NCI-H526 treated with DMSO at 0.1 percent for 48 hours (cell line): Measurements from ENCODE around the gene CTAG1A.
"Not testable (repeated sequence)": the region's sequence is repeated elsewhere in the genome, so short reads cannot be mapped to it uniquely, and the experiment has no call there.

Experiments used
- DNase-seq: peaks from one replicate; lab custom pipeline; 2025; lab: John Stamatoyannopoulos, UW

CTAG1A gene

DNA sequence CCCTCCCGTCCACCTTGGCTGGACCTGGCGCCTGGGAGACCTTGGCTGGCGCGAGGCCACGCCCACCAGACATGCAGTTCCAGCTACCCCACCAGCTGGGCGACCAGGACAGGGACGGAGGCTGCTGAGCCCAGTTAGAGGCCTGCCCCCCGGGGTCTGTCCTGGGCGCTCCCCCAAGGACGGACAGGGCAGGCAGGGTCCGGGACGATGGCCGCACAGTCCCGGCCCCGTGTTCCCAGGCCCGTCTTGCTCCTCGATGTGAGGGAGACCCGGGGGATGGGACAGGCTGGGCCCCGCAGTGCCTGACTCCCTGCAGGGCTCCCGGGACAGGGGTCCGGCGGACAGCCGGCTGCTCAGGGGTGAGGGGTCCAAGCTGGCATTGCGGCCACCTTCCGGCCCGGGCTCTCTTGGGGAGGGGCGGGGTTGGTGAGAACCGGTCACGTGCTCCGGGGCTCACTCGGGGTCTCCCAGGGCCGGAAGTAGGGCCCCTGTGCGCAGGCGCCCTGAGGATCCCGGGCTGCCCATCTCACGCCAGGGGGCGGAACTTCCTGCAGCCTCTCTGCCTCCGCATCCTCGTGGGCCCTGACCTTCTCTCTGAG is at the start of gene CTAG1A:
TSS of gene CTAG1A (plus strand) at position 549 of the 599 bp plus-strand sequence. CDS start 74 bp downstream, outside the sequence.
- DNase-seq: not testable (repeated sequence)

DNA sequence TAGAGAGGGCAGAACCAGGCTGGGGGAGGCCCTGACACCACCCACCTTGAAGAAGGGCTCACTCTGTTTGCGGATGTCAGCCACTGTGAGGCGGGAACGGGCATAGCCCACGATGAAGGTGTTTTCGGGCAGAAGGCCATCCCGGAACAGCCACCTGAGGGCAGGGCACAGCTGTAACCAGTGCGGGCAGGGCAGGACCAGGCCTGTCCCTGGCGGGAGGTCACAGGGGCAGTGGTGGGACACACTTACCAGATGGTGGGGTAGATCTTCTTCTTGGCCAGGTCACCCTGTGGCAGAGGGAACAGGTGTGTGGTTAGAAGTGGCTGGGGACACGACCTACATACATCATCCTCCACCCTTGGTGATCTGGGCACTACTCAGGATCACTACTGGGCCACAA is 49.0 kb upstream of the CTAG1A start:
- DNase-seq: no peak

DNA sequence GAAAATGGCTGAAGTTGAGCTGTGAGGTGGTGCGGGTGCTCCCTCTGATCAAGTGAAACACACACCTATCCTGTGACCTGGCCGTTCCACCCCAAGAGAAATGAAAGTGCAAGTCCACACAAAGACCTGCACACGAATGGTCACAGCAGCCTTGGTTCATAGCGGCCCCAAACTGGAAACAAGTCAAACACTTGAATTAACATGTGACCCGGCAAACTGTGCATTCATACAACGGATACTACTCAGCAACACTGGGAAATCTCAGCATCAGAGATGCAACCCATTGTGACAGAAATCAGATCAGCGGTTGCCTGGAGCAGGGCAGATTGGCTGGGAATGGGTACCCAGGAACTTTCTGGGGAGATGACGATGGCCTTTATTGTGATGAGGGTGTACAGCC is 45.9 kb upstream of the CTAG1A start:
- DNase-seq: no peak

DNA sequence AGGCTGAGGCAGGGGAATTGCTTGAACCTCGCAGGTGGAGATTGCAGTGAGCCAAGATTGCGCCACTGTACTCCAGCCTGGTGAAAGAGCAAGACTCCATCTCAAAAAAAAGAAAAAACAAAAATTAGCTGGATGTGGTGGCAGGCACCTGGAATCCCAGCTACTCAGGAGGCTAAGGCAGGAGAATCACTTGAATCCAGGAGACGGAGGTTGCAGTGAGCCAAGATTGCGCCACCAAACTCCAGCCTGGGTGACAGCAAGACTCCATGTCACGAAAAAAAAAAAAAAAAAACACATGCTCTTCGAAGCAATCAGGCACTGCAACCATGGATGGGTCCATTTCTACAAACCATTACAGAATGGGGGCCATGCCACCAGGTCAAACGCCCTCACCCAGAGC is 44.6 kb upstream of the CTAG1A start:
- DNase-seq: not testable (repeated sequence)

DNA sequence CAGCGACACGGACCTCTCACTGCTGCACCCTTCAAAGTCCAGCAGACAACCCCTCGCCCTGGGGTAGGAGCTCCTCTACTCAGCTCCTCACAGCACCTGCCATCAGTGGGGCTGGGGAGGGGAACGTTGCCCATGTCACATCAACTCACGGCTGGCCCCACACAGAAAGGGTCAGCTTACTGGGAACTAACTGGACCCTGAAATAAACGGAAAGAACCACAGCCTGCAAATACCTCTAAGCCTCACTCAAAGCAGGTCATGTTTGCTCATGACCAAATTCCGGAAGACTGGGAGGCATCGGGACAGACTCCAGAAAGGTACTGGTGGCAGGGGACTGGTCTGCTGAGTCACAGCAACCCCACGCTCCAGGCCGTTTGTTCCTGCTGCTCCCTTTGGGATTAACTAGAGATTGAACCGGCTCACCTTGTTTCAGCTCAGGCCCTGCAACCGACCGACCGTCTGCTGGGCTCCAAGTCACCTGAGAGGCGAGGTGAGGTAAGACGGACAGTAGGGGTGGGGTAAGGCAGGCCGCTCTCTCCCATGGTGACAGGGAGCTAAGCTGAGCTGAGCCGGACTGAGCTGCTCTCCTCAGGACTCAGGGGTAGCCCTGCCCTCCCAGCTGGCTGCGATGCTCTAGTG is 43.9 kb upstream of the CTAG1A start:
- DNase-seq: no peak

DNA sequence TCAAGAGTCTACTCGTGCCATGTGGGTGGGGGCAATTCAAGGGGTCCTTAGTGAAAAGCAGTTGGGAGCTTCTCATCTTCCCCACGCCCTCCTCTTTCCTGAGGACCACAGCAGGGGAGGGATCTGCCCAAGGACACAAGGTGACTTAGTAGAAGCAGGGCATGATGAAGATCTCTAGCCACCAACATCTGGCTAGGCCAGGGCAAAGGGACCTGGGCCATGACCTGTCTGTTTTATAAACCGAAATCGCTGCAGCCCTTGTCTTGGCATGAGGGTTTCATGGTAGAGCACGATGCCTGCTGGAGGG is 43.4 kb upstream of the CTAG1A start:
- DNase-seq: no peak

DNA sequence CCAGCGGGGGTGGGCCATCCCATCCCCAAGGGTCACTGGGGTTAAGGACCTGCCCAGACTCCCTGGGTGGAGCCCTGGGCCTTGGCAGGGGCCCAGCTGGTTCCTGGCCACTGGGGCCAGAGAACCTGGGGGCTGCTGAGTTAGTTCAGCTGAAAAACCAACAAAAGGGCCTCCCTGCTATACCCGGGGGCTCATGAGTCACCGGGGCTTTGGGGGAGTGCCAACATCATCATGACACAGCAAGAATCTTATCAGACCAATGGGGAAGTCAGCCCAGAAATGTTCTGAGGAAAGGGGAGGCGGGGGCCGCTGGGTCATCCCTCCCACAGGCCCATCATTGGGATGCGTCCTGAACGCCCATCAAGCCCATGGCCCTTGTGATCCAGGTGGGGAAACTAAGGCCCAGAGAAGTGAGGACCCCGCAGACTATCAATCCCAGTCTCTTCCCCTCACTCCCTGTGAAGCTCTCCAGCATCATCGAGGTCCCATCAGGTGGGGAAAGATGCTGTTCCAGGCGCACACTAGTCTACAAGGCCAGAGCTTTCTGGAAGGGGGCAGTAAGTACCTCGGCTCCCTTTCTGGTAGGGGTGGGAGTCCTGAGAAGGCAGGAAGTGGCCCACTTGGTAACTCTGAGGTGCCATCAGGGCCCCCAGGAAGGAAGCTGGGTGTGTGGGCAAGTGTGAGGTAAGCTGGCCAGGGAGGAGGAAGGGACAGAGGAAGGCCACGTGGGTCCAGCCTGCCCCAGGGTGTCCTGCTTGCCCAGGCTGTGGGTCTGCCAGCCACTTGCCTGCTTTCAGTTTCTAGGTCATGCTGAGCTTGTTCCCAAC is 42.8 kb upstream of the CTAG1A start:
- no peak for DNase-seq

DNA sequence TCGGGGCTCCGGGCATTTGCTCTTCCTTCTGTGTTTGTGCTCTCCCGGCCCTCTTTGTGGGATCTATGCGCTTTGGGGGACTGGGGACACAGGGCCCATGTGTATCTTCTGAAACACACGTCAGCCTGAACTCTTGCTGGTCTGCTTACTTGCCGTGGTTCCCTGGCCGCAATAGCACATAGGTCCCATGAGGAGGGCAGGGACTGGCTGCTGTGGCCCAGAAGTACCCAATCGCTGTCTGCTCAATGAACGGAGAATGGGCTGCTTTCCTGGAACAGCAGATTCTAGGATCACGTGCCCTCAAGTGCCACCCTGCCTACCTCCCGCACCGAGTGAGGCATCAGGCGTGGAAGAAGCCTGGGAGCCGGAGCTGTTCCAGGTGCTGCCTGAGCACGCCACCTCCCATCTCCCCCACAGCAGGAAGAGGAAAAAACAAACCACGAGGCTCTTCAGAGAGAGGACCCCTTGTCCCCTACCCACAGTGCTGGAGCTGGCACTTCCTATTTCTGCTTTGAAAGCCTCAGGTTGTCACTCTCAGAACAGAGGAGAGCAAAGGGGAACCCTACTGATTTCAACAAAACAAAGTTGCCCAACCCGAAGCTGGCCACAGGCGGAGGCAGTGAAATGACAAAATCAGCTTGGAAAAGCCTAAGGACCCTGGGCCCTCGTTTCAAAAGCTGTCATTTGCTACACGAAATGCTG is 42.1 kb upstream of the CTAG1A start:
- no peak for DNase-seq

DNA sequence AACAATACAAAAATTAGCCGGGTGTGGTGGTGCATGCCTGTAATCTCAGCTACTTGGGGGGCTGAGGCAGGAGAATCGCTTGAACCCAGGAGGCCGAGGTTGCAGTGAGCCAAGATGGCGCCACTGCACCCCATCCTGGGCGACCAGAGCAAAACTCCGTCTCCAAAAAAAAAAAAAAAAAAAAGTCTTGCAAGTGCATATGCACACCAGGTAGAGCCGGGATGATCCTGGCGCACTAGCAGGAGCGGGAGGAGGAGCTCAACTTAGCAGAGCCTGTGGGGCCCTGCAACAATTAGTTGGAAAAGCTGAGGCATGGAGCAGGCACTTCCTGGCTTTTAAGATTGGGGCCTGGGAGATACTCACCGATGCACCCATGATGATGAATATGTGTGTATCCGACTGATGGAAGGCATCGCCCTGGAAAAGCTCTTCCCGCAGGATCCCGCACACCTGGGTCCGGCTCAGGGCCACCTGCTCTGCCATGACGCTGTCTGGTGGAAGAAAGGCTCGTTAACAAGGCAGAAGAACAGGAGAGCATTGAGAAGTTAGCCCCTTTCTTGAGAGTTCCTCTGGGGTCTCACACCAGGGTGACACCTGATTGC is 39.2 kb upstream of the CTAG1A start:
- DNase-seq: no peak

DNA sequence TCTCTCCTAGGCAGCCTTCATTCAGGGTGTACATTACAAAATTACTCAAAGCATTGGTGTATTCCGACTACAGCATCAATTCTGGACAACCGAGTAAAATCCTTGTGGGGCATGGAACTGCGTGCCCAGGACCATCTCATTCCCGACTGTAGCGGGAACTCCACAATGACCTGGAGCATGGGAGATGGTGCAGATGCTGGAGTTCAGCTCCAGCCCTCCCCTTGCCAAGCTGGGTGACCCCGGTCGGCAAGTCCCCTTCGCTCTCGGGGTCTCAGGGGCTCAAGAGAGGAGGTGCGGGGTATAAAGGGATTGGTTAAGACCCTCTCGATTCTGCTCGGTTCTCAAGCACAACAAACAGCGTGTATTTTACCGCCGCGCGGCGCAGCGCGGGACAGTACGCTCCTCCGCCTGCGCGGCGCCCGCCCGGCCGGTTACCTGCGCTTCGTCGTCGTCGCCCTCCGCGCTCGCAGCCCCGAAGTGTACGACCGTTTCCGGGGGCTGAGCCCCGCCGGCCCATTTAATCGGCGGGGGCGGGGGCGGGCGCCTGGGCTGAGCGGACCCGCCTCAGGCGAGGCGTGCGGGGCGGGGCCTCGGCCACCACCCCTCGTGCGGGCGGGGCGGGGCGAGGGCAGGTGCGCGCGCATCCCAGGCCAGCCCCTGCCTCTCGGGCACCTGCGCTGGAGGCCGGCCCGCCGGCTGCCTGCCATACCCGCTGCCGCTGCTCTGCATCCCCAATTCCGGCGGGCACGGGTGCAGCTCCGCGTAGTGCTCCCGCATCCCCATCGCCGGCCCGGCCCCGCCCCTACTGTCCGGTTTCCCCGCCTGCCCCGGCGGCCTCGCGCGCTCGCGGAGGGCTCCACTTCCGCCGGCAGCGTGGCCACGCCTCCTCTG is 38.3 kb upstream of the CTAG1A start, which contains the start of gene G6PD:
TSS of gene G6PD (minus strand) at position 493 of the 891 bp plus-strand sequence. CDS start 691 bp downstream, outside the sequence.
- peak; percentile 88 for DNase-seq

DNA sequence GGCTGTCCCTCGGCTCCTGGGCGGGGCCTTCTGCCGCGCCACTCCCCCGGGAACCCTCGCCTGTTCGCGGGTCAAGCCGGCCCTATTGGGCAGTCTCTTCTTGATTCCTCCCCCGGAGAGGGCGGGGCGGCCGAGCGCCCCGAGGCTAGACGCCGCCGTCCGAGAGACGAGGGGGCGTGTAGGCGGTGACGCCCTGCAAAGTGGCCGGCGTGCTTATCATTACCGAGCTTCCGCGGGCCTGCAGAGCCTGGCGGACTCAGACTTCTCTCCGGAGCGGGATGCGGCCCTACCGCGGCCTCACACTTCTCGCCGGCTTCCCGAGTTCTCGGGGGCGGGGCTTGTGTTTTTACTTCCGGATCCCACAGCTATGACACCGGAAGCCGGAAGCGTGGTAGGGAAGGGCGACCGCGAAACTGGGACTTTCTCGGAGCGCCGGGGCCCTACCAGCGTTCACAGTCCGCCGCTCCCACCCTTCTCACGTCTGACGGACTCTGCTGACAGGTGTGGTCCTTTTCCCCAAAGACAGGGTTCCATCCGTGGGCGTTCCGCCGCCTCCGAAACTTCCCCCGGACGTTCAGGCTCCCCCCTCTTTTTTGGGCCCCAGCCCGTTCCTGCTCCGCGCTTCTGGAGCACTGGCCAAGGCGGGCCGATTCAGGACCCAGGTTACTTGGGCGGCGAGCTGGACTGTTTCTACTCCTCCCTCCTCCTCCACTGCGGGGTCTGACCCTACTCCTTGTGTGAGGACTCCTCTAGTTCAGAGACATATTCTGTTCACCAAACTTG is 37.5 kb upstream of the CTAG1A start, which contains the start of gene IKBKG:
TSS of gene IKBKG (plus strand) at position 376 of the 783 bp plus-strand sequence. CDS start 4,383 bp downstream, outside the sequence.
- DNase-seq: peak; percentile 90

DNA sequence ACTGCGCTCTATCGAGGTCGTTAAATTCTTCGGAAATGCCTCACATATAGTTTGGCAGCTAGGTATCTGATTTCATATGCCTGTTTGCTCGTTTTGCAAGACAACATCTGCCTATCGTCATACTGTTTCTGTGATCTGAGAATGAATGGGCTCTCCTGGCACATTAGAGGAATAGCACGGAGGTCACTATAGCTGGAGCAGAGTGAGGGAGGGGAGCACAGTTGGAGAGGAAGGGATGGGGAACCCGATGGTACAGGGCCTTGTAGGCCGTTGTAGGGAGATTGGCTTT is 37.0 kb upstream of the CTAG1A start:
- DNase-seq: peak; percentile 17

DNA sequence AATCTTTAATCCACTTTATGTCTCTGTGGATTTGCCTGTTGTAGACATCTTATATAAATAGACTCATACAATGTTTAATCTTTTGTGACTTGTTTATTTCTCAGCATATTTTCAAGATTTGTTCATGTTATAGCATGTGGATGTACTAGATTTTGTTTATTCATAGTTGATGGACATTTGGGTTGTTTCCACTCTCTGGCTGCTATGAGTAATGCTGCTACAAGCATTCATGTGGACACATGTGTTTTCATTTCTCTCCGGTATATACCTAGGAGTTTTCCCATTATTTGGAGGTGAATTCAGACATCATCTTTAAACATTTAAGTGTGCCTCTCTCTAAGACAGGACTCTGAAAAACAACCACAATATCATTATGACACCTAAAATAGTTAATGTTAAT is 35.2 kb upstream of the CTAG1A start:
- DNase-seq: no peak

DNA sequence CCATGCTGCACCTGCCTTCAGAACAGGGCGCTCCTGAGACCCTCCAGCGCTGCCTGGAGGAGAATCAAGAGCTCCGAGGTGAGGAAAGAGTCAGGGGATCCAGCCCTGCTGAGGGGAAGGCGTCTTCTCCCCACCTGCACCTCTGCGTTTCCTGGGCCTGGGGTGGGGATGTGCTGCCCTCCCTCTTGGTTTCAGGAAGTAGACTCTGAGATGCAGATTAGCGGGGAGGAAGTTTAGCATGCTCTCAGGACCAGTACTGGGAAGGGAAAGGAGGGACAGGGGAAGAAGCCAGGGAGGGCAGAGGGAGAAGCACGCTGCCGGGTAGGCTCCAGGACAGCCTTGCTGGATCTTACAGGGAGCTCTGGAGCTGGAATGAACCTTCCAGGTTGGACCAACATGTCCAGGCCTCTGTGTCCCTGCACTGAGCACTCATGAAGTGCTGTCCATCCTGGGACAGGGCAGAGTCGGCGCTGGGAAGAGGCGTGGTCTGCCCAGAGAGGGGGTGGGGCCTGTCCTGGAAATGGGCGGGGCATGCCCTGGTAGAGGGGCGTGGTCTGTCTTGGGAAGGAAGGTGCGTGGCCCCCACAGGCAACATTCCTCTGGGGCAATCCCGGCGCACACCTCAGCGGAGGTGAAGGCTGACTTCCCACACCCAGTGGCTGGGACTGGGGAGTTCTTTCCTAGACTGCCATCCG is 32.7 kb upstream of the CTAG1A start:
- not testable (repeated sequence) for DNase-seq

DNA sequence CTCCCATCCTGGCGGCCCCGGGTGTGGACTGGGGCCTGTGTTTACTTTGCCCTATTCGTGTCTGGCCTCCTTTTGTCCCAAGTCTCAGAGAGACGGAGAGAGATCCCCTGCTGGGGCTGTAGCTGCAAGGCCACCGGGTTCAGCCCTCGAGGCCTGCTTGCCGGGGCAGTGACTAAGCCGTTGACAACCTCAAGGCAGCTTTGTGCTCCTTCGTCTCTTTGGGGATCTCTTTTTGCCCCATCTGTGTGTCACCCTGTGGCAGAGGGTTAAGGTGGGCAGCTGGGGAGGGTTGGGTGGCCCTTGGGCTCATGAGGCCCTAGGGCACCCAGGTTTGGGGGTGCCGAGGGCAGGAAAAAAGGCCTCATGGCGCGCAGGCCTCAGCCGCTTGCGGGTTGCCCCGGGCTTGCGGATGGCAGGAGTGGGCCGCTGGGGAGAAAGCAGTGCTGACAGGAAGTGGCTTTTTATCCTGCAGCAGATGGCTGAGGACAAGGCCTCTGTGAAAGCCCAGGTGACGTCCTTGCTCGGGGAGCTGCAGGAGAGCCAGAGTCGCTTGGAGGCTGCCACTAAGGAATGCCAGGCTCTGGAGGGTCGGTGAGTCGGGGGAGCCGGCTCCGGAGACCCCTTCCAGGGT is 26.8 kb upstream of the CTAG1A start:
- DNase-seq: not testable (repeated sequence)

DNA sequence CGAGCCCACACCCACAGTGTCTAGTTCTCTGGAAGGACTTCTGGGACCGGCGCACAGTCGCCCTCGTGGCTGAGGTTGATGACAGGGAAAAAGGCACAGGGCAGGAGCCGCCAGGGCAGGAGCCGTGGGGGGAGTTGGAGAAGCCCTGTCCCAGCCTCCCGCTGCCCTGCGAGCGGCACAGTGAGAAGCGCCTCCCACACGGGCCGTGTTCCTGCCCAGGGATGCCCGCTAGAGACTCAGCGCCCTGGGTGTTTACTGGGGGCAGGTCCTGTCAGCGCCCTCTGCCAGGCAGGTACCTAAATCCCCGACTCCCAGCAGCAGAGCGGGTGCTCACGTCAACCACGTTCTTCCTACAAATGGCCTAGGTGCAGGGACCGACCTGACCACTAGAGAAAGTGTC is 26.0 kb upstream of the CTAG1A start:
- DNase-seq: not testable (repeated sequence)

DNA sequence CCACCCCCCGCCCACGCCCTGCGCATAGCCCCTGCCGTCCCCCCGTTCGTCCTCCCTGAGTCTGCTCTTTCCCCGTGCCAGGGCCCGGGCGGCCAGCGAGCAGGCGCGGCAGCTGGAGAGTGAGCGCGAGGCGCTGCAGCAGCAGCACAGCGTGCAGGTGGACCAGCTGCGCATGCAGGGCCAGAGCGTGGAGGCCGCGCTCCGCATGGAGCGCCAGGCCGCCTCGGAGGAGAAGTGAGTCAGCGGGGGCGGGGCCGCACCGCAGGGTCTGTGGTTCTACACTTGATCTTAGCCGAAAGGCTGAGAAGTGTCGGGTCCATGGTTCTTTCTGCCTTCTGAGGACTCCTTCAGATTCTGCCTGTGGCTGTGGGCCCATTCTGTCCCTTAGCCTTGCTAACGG is 24.6 kb upstream of the CTAG1A start:
- not testable (repeated sequence) for DNase-seq

DNA sequence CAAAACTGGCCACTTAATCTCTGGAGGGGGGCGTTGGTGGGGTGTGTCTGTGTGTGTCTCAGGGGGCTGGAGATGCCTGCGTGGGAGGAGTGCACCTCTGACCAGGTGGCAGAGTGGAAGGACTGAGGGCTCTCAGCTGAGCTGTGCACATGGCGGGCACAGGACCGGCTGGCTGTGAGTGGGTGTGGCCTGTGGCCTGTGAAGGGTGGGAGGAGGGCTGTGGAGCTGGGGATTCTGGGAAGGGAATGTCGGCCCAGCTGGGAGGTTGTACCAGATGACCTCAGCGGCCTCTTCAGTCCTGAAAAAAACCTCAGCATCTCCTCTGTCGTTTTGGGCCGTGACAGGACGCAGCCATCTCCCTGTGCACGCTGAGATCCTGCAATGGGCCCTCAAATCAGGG is 22.6 kb upstream of the CTAG1A start:
- DNase-seq: not testable (repeated sequence)

DNA sequence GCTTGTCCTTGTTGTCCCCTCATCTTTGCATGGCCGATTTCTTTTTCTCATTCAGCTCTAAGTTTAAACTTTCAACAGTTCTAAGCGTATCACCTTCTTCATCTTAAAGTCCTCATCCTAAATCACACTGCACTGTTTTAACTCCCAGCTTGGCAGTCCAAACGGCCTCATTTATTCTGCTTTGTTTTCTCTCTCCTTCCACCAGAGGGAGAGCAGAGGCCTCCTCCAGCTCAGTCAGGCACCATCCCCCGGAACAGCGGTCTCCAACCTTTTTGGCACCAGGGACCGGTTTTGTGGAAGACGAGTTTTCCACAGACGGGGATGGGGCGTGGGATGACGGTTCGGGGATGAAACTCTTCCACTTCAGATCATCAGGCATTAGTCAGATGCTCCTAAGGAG is 14.6 kb upstream of the CTAG1A start:
- DNase-seq: not testable (repeated sequence)
